ENCODE measurements around the gene F11.

Gene F11

DNA sequence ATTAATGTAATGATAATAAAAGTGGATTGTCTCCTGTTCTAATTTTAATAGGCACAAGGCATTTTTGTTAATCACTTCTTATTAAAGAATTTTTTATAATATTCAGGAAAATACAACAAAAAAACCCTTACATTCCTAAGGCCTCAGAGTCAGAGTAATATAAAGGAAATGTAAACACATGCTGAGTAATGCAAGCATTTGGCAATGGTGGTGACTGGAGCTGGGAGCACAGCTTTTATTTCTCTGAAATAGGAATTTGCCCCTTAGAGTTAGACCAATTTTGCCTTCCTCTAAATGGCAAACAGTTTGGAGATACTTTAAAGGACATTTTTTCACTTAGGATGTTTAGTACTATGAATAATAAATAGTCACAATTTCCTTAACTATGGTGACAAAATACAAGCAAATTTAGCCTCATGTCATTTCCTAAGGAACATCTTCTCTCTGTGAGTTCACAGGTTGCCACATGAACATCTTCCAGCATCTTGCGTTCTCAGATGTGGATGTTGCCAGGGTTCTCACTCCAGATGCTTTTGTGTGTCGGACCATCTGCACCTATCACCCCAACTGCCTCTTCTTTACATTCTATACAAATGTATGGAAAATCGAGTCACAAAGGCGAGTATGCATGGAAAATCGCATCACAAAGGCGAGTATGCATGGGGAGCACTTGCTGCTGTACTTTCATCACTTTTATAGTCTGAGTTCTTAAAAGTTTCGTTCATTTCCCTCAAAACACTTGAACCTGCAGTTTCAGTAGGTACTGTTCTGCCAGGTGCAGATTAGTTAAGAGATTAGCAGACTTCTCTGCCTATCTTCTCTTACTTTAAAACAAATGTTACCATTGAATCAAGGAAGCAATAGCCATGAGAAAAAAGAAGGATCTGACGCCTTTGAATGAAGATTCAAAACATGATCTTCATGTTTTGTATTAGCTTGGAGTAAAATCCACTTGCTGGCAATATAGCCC, 15.9 kb upstream of the F11 start:
- TF ChIP-seq, protein P1, sequence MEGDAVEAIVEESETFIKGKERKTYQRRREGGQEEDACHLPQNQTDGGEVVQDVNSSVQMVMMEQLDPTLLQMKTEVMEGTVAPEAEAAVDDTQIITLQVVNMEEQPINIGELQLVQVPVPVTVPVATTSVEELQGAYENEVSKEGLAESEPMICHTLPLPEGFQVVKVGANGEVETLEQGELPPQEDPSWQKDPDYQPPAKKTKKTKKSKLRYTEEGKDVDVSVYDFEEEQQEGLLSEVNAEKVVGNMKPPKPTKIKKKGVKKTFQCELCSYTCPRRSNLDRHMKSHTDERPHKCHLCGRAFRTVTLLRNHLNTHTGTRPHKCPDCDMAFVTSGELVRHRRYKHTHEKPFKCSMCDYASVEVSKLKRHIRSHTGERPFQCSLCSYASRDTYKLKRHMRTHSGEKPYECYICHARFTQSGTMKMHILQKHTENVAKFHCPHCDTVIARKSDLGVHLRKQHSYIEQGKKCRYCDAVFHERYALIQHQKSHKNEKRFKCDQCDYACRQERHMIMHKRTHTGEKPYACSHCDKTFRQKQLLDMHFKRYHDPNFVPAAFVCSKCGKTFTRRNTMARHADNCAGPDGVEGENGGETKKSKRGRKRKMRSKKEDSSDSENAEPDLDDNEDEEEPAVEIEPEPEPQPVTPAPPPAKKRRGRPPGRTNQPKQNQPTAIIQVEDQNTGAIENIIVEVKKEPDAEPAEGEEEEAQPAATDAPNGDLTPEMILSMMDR (IDR thresholded peaks at IDR 0.05; ENCODE audit: control insufficient read depth, insufficient read depth, low read depth, low read length, missing control alignments), result no peak
- no peak overlapping the region for H3K4me3 ChIP-seq (ENCODE audit: control insufficient read depth, low read depth, low read length)
- no peak for DNase-seq (ENCODE audit: low read depth)

DNA sequence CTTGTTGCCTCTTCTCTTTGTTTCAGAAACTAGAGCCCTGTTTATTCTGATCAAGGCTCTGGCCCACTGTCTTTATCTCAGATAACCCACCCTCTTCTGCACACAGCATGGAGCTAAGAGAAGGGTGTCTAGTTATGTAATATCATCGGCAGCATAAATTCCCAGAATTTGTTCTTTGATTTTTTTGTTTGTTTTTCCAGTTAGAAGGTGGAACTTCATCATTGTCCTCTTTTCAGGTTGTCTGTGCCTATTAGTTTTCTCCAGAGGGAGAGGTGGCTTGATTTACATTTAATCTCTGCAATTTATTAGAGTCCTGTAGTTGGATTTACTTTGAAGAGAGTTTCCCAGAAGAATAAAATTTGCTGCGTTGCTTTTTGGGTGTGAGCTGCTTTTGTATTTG, 15.2 kb upstream of the F11 start:
- TF ChIP-seq, protein P1 (IDR thresholded peaks at IDR 0.05; ENCODE audit: control insufficient read depth, insufficient read depth, low read depth, low read length, missing control alignments), result no peak
- no peak for DNase-seq (ENCODE audit: low read depth)
- no peak overlapping the region for H3K4me3 ChIP-seq (ENCODE audit: control insufficient read depth, low read depth, low read length)

DNA sequence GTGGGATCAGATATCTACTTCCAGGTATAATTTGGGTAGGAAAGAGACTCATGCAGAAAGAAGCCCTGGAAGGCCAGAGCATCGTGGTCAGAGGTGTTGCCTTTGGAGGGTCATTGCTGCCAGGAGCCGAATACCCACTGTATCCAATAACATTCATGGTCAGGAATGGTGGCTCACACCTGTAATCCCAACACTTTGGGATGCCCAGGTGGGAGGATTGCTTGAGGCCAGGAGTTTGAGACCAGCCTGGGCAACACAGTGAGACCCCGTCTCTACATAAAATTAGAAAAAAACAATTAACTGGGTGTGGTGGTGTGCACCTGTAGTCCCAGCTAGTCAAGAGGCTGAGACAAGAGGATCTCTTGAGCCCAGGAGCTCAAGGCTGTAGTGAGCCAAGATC, 10.9 kb upstream of the F11 start:
- DNase-seq (ENCODE audit: low read depth), result no peak
- no peak overlapping the region for H3K4me3 ChIP-seq (ENCODE audit: control insufficient read depth, low read depth, low read length)
- TF ChIP-seq, protein P1 (IDR thresholded peaks at IDR 0.05; ENCODE audit: control insufficient read depth, insufficient read depth, low read depth, low read length, missing control alignments), result no peak

DNA sequence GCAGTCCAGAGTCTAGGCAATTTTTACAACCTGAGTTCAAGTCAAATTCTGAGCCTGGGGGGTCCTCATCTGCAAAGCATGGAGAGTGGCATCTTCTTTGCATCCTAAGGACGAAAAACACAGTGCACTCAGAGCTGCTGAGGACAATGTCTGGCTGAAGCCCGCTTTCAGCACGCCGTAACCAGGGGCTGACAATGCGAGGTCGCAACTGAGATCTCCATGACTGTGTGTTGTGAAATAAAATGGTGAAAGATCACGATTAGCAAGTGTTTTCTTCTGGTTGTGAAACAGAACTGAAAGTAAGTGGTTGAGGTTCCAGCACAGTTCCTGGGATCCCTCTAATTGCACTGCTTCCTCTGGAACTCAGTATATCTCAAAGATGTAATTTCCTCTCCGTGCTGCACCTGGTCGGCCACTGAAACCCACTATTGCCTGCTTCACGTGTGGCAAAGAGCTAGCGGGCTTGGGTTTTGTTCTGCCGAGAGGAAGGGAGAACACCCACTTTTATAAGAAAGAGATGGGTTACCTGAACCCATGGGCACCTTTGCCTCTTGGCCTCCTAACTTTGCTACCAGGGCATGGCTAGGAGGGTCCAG, 7.7 kb upstream of the F11 start:
- TF ChIP-seq, protein P1 (IDR thresholded peaks at IDR 0.05; ENCODE audit: control insufficient read depth, insufficient read depth, low read depth, low read length, missing control alignments), result no peak
- no peak for DNase-seq (ENCODE audit: low read depth)
- H3K4me3 ChIP-seq (ENCODE audit: control insufficient read depth, low read depth, low read length), result no peak overlapping the region

DNA sequence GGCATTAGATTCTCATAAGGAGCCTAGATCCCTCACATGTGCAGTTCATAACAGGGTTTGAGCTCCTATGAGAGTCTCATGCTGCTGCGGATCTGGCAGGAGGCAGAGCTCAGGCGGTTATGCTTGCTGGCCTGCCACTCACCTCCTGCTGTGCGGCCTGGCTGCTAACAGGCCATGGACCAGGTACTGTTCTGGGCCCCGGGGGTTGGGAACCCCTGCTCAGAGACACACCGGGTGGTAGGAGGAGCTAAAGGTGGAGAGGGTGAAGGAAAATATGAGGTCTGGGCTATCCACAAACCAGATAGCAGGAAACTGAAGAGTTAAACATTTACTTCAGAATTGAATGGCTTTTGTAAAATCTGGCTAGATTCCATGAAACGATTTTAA, 5.9 kb upstream of the F11 start:
- no peak for DNase-seq (ENCODE audit: low read depth)
- no peak overlapping the region for H3K4me3 ChIP-seq (ENCODE audit: control insufficient read depth, low read depth, low read length)
- TF ChIP-seq, protein P1 (IDR thresholded peaks at IDR 0.05; ENCODE audit: control insufficient read depth, insufficient read depth, low read depth, low read length, missing control alignments), result no peak

DNA sequence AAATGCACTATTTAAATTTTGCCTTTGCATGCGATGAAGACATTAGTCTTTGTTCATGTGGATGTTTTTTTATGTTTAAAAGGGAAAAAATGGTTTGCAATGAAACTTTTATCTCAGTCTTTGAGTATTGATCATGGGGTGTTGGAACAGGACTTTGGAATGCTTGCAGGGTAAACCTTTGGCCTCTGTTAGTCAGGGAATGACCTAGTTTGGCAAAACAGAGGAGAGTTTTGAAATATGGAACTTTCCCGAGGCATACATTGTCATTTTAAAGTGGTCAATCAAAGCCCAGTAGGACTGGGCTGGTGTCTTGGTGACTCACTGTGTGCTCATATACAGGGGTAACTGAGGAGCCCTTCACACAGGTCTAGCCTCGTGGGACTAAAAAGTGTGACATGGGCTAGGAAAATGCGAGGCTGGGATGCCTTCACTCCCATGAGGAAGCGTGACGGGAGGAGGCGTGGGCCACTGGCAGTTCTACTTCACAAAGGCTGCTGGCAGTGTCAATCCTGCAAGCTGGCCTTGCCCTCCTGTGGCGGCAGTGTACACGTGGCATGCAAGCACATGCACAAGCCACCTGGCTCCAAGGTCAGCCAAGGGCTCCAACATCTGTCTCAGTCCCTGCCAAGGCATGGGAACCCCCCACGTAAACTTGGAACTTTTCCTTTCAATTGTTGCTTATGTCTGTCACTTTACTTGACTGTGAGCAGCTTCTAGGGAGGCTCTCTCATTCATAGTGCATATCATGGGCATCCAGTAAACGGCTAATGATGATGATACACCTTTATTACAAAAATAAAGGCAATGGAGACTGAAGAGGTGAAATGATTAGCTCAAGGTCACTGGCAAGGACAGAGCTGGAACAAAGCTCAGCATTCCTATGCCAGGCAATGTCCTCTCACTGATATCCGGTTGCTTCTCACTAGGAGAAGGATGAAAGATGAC, 5.2 kb upstream of the F11 start:
- TF ChIP-seq, protein P1 (IDR thresholded peaks at IDR 0.05; ENCODE audit: control insufficient read depth, insufficient read depth, low read depth, low read length, missing control alignments), result no peak
- DNase-seq (ENCODE audit: low read depth), result no peak
- no peak overlapping the region for H3K4me3 ChIP-seq (ENCODE audit: control insufficient read depth, low read depth, low read length)
